GM19468 (cell line): ENCODE measurements around the gene BUB3.

Experiments
- ATAC-seq: cut with Tn5 transposase; IDR thresholded peaks from one replicate; pipeline ENCODE4 v1.9.1; 2021; ENCODE audit warnings: mild to moderate bottlenecking, moderate library complexity, moderate number of reproducible peaks; ENCODE audit not compliant: unreplicated experiment; ENCODE audit errors: extremely low read depth

BUB3 gene

GRCh38 chr10:123140164-123140982, 13.8 kb upstream of the BUB3 start:
- ATAC-seq = no peak

DNA sequence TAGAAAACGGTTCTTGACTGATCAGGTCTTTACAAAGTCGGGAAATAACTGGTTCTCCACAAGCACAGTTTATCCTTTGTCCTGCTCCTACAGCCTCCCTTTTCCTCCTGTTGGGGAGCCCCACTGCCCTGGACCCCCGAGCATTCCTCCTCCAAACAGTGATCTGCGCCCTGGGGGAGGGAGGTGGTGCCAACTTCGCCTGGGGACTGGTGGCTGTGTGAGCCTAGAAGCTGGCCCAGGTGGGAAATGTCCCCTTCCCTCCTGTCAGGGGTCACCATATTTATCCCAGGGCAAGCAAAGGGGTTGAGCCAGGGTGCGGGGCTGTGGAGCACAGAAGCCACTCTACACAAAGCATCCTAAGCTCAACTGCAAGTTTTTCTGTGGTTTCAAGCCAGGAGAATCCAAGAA, 13.2 kb upstream of the BUB3 start:
- no peak for ATAC-seq

GRCh38 chr10:123141791-123142700, 12.2 kb upstream of the BUB3 start:
- no peak for ATAC-seq

DNA sequence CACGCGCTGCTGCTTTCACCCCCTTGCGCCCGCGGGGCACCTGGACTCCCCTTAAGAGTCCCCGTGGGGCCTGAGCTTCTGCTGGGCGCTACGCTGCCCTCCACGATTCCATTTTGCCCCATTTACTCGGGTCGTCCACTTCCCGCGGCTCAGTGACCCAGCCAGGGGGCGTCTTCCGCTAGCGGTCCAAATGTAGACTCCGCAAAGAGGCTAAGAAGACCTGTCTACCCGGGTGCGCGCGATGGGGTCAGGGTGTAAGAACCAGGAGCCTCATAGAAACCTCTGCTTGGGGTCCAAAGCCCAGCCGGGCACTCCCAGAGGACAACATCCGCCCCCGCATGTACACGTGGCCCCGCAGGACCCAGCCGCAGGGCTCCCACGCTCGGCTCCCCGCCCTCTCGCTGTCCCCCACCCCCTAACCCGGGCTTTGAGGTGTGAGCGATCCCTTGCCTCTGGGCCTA, 11.5 kb upstream of the BUB3 start:
- ATAC-seq = no peak

- no peak for ATAC-seq
Observed at GRCh38 chr10:123143162-123143824, 10.9 kb upstream of the BUB3 start.

DNA sequence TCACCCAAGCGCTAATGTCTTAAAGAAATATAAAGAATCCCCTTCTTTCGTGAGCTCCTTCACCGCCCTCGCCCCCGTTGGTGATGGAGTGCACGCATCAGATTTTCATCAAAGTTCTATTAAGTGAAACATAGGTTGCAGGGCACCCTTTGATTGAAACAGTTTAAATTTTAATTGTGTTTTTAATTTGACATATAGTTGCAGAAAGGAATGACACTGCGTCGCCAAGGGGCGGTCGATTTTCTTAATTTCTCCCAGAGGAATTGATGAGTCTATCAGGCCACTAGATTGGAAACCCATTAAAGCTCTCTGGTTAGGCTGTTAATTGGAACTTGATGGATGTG, 10.4 kb upstream of the BUB3 start:
- no peak for ATAC-seq

GRCh38 chr10:123144697-123145541, 9.3 kb upstream of the BUB3 start:
- no peak for ATAC-seq

DNA sequence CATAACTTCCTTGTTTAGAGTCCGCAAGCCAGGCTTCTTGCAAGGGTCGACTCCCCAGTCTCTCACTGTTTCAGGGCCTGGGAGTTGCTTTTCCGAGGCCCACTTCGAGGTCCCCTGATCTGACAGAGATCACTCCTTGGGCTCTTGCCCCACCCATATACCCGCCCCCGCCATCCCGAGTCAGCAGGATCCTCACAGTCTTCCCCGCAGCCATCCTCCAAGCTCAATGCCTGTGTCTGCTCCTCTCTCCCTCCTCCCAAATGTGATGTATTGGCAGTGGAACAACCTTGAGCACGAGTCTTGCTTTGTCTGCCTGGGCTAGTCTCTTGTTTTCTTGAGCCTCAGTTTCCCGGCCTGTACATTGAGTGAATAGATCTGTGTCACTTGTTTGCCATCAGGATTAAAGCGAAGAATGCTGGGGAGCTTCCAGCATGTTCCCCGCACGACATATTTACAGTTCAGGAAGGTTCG, 8.6 kb upstream of the BUB3 start:
- ATAC-seq = no peak

DNA sequence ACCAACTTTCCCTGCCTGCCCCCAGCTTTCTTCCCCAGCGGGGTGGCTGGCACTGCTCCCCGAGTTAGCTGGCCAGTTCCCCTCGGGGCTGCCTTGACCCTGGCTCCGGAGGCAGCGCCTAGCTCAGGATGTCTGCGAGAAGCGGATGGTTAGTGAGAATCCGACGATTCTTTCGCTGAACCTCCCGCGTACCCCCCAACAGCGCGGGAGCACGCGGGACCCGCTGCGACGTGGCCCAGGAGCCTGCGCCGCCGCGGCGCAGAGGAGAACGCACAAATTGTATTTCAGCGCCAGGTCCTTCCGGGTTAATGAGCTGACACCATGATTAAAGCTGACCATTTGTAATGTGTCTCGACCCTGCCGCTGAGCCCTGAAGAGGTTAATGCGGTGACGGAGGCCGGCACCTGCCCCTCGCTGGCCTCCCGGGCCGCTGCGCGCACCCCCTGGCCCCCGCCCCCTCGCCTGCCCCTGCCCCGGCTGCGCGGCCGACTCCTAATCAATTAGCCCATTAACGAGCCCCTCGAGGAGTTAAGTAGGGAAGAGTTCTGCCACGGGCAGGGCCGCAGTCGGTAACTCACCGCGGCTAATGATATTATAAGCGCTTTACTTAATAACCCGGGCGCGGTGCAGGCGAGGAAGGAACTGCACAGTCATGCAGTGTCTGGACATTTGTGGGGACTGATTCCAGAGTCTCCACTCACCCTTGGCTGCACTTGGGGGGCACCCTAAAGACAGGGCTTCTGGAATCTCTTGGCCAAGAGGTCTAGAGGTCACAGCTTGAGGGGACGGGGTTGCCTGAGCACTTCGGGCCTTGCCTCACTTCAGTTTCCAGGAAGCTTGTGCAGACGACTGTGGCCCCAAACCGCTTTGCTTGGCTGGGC, 7.9 kb upstream of the BUB3 start:
- ATAC-seq = no peak

GRCh38 chr10:123146894-123147634, 7.1 kb upstream of the BUB3 start:
- no peak for ATAC-seq

DNA sequence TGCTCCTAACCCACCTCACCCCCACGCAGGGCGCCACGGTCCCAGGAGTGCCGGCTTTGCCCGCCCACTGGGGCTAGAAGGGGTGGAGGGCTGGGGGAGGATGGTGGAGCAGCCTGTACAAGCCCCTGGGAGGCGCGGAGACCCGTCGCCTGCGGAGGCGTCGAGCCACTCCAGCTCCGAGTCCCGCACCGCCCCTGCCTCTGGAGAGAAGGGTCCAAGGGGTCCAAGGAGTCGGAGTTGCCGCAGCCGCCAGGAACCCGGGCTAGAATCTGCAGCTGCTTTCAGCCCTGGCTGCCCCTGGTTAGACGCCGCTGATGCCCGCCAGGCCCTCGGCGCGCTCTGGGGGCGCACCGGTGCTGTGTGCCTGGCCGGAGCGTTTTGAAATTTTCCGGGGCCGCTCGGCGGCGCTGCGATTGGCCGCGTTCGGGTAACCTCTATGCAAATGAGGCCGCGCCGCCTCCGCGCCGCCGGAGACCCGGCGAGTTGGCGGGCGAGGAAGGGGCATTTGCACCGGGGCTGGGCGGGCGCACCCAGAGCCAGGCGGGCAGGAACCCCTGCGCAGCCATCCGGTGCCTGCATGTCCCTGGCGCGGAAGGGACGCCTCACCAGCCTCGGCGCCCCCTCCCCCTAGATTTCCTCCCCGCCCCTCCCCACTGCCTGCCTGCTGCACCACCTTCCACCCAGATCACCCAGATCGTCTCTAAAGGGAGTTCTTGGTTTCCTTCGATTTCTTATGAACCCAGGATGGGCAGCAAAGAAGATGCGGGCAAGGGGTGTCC, 6.4 kb upstream of the BUB3 start, which contains the start of gene HMX2:
Gene HMX2, plus strand, starts transcription at position 502 of the 779 bp plus-strand sequence. Its CDS starts 243 bp downstream, at position 745.
- ATAC-seq = no peak

DNA sequence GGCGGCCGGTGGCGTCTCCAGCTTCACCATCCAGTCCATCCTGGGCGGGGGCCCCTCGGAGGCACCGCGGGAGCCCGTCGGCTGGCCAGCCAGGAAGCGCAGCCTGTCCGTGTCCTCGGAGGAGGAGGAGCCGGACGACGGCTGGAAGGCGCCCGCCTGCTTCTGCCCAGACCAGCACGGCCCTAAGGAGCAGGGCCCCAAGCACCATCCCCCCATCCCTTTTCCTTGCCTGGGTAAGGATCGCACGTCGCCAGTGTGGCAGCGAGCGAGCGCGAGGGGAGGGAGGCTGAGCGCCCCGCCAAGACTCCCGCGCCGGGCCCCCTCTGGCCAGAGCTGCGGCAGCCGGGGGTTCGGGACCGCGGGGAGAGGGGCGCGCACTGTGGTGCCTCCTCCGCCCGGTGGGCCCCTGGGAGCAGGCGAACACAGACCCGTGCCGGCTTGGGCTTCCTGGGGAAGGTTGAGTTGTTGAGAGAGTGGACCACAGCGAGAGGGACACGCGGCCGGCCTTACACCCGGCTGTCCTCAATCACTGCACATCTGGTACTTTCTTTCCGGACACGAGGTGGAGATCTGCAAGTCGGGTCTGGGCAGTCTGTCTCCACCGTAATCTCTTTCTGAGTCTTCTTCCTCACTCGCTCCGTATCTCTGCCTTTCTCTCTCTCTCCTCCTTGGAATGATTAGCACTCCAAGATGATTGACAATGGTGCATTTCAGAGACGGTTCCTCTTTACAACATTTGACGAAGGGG, 5.6 kb upstream of the BUB3 start:
- ATAC-seq = no peak

- no peak for ATAC-seq
Observed at GRCh38 chr10:123149162-123149567, 5.0 kb upstream of the BUB3 start.

GRCh38 chr10:123149568-123150270, 4.5 kb upstream of the BUB3 start:
- no peak for ATAC-seq

DNA sequence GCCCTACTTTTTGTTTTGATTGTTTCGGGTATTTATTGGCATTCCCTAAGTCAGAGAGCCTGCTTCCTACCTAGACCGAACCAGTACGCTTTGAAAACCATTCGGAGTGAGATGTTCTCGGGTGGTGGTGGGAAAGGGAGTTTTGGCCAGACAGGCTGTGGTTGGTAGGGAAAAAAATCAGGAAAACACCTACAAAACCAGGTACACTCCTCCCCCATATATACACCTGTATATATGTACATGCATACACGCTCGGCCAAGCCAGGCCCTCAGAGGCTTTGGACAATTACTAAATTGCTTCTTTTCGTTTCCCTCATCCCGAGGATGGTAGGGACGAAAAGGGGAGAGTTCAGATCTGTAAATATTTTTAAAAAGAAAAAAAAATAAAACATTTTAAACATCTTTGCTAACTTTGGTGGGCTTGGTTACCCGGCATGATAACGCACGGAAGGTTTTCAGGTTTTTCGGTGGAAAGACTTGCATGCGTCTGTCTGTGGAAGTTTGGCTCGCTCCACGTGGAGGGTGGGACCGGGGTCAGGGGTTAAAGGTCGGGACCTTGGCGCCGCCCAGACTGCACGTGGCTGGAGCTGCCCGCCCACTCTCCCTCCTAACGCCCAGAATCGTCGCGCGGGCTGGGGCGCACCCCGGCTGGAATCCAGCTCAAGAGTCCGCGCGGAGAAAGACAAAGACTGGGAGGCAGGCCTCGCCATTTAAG, 3.8 kb upstream of the BUB3 start:
- no peak for ATAC-seq
